Upper lobe of left lung (tissue), 4 donors: ENCODE measurements around the gene GYPC.

ENCODE experiments used
- EP300 ChIP-seq, 4 donors: sonication (generic); formaldehyde crosslinking; IDR thresholded peaks; one replicate each; pipeline ENCODE4 v1.5.1; 2017; ENCODE audit warnings: antibody characterized with exemption in 4 of 4, control low read depth in 2 of 4
- POLR2A ChIP-seq, 4 donors: fragments of 450-650 bp; IDR thresholded peaks; one replicate each; pipeline ENCODE4 v1.5.1; 2016 to 2017; ENCODE audit warnings: antibody characterized with exemption in 4 of 4, mild to moderate bottlenecking in 2 of 4

- TF ChIP-seq POLR2A (IDR thresholded peaks at IDR 0.05), result no peak
- no peak for TF ChIP-seq EP300 (IDR thresholded peaks at IDR 0.05)
Measured at GRCh38 chr2:126704434-126705160, 48.6 kb downstream of the GYPC start.
